Endothelial cell (in vitro differentiated cells): ENCODE data around the gene CACNA1I. TPM values are rescaled to one million over a fixed set of nuclear protein-coding genes. Genes with fewer than 3 reads are reported as not detected.

ENCODE experiments used
- DNase-seq: peaks from one replicate; pipeline ENCODE4 v3.0.0; 2021; ENCODE audit warnings: low spot score
- H3K27ac Mint-ChIP-seq: one replicate; pipeline ENCODE4 v1.8.0; 2021; ENCODE audit warnings: mixed read lengths, inconsistent platforms; ENCODE audit not compliant: unreplicated experiment
- H3K27me3 Mint-ChIP-seq: one replicate; pipeline ENCODE4 v1.8.0; 2021; ENCODE audit warnings: mild to moderate bottlenecking, moderate library complexity, mixed read lengths, inconsistent platforms; ENCODE audit not compliant: unreplicated experiment
- H3K36me3 Mint-ChIP-seq: one replicate; pipeline ENCODE4 v1.8.0; 2021; ENCODE audit warnings: mild to moderate bottlenecking, low read depth, mixed read lengths, inconsistent platforms; ENCODE audit not compliant: unreplicated experiment
- H3K4me1 Mint-ChIP-seq: one replicate; pipeline ENCODE4 v1.8.0; 2021; ENCODE audit warnings: mild to moderate bottlenecking, mixed read lengths, inconsistent platforms; ENCODE audit not compliant: unreplicated experiment
- H3K4me3 Mint-ChIP-seq: one replicate; pipeline ENCODE4 v1.8.0; 2021; ENCODE audit warnings: mild to moderate bottlenecking, mixed read lengths, inconsistent platforms; ENCODE audit not compliant: unreplicated experiment
- H3K9me3 Mint-ChIP-seq: one replicate; pipeline ENCODE4 v1.8.0; 2021; ENCODE audit warnings: mixed read lengths, inconsistent platforms; ENCODE audit not compliant: unreplicated experiment
- total RNA-seq: library from RNA; stranded (reverse); fragmentation: NEBNext Ultra II Directional; extraction: Animal tissue kit (Norgen Biotek cat#: 25700); gene quantifications from one replicate; pipeline ENCODE4 v1.2.1, GENCODE V29; 2021; ENCODE audit not compliant: unreplicated experiment
- TF ChIP-seq, protein P1 (sequence below): fragments of 200-600 bp; sonication (generic); IDR thresholded peaks from one replicate; pipeline ENCODE4 v1.5.0; 2021; ENCODE audit warnings: antibody characterized with exemption; ENCODE audit not compliant: unreplicated experiment

Gene CACNA1I
- total RNA-seq, 1 donor from 2014 or later: 0.10 TPM

DNA sequence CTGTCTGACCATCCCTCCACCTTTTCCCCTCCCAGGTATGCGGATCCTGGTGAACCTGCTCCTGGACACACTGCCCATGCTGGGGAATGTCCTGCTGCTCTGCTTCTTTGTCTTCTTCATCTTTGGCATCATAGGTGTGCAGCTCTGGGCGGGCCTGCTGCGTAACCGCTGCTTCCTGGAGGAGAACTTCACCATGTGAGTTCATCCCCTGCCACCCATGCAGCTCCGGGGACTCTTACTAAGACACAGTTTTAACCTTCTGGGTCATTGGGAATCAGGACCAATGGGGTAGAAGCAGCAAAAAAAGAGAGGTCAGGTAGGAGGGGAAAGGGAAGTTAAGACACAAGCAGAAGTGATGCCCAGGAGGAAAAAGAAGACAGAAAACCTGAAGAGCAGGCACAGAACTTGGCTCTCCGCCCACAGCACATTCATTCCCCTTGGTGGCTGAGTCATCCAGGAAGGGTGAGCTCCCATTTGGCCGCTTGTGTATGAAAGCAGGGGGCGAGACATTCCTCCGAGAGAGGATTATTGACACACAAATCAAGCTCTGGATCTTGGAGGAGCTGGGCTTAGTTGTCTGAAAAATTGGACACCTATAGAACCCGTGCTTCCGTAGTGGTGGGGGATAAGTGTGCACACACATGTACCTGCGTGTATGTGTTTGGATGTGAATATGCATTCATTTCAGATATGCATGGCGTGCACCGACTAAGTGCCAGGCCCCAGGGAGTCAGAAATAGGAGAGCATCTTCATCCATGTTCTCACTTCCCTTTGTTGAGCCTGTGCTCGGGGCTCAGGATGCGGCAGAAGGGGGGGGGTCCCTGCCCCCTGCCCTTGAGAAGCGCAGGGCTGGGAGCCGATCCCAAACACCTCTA lies 64.2 kb downstream of the CACNA1I start:
- TF ChIP-seq, protein P1, sequence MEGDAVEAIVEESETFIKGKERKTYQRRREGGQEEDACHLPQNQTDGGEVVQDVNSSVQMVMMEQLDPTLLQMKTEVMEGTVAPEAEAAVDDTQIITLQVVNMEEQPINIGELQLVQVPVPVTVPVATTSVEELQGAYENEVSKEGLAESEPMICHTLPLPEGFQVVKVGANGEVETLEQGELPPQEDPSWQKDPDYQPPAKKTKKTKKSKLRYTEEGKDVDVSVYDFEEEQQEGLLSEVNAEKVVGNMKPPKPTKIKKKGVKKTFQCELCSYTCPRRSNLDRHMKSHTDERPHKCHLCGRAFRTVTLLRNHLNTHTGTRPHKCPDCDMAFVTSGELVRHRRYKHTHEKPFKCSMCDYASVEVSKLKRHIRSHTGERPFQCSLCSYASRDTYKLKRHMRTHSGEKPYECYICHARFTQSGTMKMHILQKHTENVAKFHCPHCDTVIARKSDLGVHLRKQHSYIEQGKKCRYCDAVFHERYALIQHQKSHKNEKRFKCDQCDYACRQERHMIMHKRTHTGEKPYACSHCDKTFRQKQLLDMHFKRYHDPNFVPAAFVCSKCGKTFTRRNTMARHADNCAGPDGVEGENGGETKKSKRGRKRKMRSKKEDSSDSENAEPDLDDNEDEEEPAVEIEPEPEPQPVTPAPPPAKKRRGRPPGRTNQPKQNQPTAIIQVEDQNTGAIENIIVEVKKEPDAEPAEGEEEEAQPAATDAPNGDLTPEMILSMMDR: no peak
- H3K36me3 Mint-ChIP-seq: no peaks in the 10 kb centered on the region
- peaks cover 10% of the 10 kb centered on the region for H3K27me3 Mint-ChIP-seq
- H3K4me3 Mint-ChIP-seq: peak overlapping the region; percentile 38
- H3K4me1 Mint-ChIP-seq: no peaks in the 10 kb centered on the region
- H3K9me3 Mint-ChIP-seq: no peaks in the 10 kb centered on the region
- DNase-seq: no peak
- peak overlapping the region; percentile 22 for H3K27ac Mint-ChIP-seq

DNA sequence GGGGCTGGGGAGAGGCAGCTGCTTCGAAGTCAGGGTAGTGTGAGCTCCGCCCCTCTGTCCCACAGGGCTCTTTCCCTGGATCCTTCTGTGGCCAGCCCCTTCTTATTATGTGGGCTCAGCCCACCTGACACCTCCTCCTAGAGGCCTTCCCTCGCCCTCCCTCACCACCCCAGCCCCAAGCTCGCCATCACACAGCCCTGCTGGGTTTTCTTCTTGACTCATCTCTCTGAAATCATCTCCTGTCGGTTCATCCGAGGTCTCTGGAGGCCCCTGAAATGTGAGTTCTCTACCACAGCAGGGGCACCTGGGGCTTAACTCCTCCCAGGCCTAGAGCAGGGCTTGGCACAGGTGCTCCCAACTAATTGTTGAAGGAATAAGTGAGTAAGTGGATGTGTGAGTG lies 65.2 kb downstream of the CACNA1I start:
- TF ChIP-seq, protein P1: no peak
- Mint-ChIP-seq H3K4me3 (no peak overlapping the region), H3K27ac (no peak overlapping the region), H3K36me3 (no peaks in the 10 kb centered on the region), H3K4me1 (no peaks in the 10 kb centered on the region), H3K9me3 (no peaks in the 10 kb centered on the region), H3K27me3 (peaks cover 9% of the 10 kb centered on the region)
- DNase-seq: no peak

DNA sequence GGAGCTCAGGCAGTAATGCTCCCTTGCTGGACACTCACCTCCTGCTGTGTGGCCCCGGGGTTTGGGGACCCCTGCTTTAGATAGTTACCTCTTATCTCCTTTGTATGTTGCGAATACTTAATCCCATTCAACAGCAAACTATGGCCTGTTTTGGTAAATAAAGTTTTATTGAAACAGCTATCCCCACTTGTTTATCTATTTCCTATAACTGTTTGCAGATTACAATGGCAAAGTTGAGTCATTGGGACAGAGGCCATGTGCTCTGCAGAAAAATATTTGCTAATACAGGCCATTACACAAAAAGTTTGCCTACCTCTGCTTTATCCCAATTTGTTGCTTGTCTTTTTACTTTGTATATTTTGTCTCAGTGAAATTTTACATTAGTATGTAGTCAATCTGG lies 68.4 kb downstream of the CACNA1I start:
- H3K4me3 Mint-ChIP-seq: no peak overlapping the region
- H3K9me3 Mint-ChIP-seq: no peaks in the 10 kb centered on the region
- TF ChIP-seq, protein P1: no peak
- H3K36me3 Mint-ChIP-seq: no peaks in the 10 kb centered on the region
- H3K27ac Mint-ChIP-seq: no peak overlapping the region
- no peak for DNase-seq
- no peaks in the 10 kb centered on the region for H3K4me1 Mint-ChIP-seq
- H3K27me3 Mint-ChIP-seq: peaks cover 14% of the 10 kb centered on the region

DNA sequence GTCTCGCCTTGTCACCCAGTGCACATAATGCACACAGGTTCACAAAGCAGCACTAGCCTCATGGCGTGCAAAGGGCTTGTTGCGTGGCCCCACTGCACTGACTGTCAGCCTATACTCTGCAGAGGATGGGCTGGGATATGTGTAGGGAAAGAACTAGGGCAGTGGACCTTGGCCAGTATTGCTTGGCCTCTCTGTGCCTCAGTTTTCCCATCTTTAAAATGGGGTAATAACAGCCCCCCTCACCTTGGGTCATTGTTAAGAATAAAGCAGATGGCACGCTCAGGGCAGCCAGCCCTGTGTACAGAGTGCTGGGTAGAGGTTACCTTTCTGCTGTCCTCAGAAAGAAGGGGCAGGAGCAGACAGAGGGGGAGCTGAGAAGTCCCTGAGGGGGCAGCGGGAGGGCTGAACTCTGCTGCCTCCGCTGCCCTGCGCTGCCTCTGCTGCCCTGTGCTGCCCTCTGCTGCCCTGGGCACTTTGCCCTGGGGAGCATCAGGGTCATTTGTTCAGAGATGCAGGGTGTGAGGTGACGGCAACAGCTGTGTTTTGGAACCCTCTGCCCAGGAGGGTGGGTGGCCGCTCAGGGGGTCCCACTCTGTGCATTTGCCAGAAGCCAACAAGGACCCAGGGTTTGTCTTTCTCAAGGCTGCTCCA lies 71.2 kb downstream of the CACNA1I start:
- Mint-ChIP-seq H3K36me3 (no peaks in the 10 kb centered on the region), H3K27me3 (peaks cover 6% of the 10 kb centered on the region), H3K4me1 (no peaks in the 10 kb centered on the region), H3K9me3 (no peaks in the 10 kb centered on the region), H3K27ac (no peak overlapping the region), H3K4me3 (no peak overlapping the region)
- no peak for DNase-seq
- TF ChIP-seq, protein P1: no peak
